ENCODE measurements around the gene GUCD1. TPM values are rescaled to one million over a fixed set of nuclear protein-coding genes. Genes with fewer than 3 reads are reported as not detected.

Gene GUCD1
- total and polyA plus RNA-seq, 2 of the 13 experiments (the other 11 are each of a cell fraction or from before 2014, with no cell fraction given), result 128 to 245 TPM

GRCh38 chr22:24525416-24526037, 29.4 kb downstream of the GUCD1 start (continued):
- TF ChIP-seq SIN3B (IDR thresholded peaks at IDR 0.05; ENCODE audit: low read length), result no peak; the same call in 1 of the 2 replicates
- no peak for TF ChIP-seq TEF (CRISPR knock-in tag; IDR thresholded peaks at IDR 0.05)
- no peak for TF ChIP-seq RFX5 (IDR thresholded peaks at IDR 0.05; ENCODE audit: low read depth, low read length)
- no peak for TF ChIP-seq DR1 (CRISPR knock-in tag; IDR thresholded peaks at IDR 0.05)
- peak; percentile 78 for TF ChIP-seq MEIS2 (CRISPR knock-in tag; IDR thresholded peaks at IDR 0.05)
- no peak for TF ChIP-seq ZNF256 (CRISPR knock-in tag; conservative IDR thresholded peaks at IDR 0.05)
- TF ChIP-seq BCL6 (CRISPR knock-in tag; IDR thresholded peaks at IDR 0.05), result peak; percentile 84
- TF ChIP-seq ZNF337 (CRISPR knock-in tag; IDR thresholded peaks at IDR 0.05; ENCODE audit: borderline replicate concordance, low read depth), result no peak
- TF ChIP-seq WIZ (CRISPR knock-in tag; IDR thresholded peaks at IDR 0.05), result no peak
- peak; percentile 92 for TF ChIP-seq RCOR2 (CRISPR knock-in tag; IDR thresholded peaks at IDR 0.05)
- no peak for TF ChIP-seq KLF9 (CRISPR knock-in tag; IDR thresholded peaks at IDR 0.05; ENCODE audit: low read depth)
- no peak for TF ChIP-seq POLR2AphosphoS2 (IDR thresholded peaks at IDR 0.05; ENCODE audit: low read depth, low read length)
- peak; percentile 73; the same call in 1 of the 2 replicates for TF ChIP-seq BCL3 (CRISPR knock-in tag; IDR thresholded peaks at IDR 0.05)
- TF ChIP-seq, protein P1, sequence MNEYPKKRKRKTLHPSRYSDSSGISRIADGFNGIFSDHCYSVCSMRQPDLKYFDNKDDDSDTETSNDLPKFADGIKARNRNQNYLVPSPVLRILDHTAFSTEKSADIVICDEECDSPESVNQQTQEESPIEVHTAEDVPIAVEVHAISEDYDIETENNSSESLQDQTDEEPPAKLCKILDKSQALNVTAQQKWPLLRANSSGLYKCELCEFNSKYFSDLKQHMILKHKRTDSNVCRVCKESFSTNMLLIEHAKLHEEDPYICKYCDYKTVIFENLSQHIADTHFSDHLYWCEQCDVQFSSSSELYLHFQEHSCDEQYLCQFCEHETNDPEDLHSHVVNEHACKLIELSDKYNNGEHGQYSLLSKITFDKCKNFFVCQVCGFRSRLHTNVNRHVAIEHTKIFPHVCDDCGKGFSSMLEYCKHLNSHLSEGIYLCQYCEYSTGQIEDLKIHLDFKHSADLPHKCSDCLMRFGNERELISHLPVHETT (CRISPR knock-in tag; conservative IDR thresholded peaks at IDR 0.05), result no peak
- TF ChIP-seq MED8 (CRISPR knock-in tag; IDR thresholded peaks at IDR 0.05; ENCODE audit: insufficient replicate concordance), result no peak
- TF ChIP-seq SKIL (CRISPR knock-in tag; IDR thresholded peaks at IDR 0.05; ENCODE audit: borderline replicate concordance), result peak; percentile 67; the same call in 1 of the 2 replicates
- no peak for TF ChIP-seq SRSF4 (IDR thresholded peaks at IDR 0.05; ENCODE audit: low read depth, low read length, poor library complexity, severe bottlenecking)
- TF ChIP-seq ZNF615 (CRISPR knock-in tag; IDR thresholded peaks at IDR 0.05; ENCODE audit: borderline replicate concordance), result no peak
- TF ChIP-seq ZNF761 (CRISPR knock-in tag; conservative IDR thresholded peaks at IDR 0.05), result no peak
- TF ChIP-seq TARDBP (CRISPR knock-in tag; IDR thresholded peaks at IDR 0.05), result peak; percentile 90
- no peak; the same call in 1 of the 2 replicates for TF ChIP-seq ZNF749 (CRISPR knock-in tag; IDR thresholded peaks at IDR 0.05; ENCODE audit: borderline replicate concordance)
- no peak for TF ChIP-seq FOXM1 (CRISPR knock-in tag; IDR thresholded peaks at IDR 0.05)
- no peak for TF ChIP-seq POLR2A (IDR thresholded peaks at IDR 0.05; ENCODE audit: insufficient read depth in 1 of 2, low read depth in 2 of 2, low read length in 2 of 2)
